PFSK-1 (cell line): ENCODE measurements around the gene PRDM16.

Source experiments
- POLR2AphosphoS5 ChIP-seq: IDR thresholded peaks from 2 replicates; pipeline ENCODE4 v1.6.1; 2012; ENCODE audit warnings: low read depth, mild to moderate bottlenecking, control low read depth, low read length, moderate library complexity
- TF ChIP-seq, protein P1 (sequence below), 2 experiments: IDR thresholded peaks; 2 replicates each; pipeline versions ENCODE4 v1.6.1 to v1.8.0; 2011 to 2012; ENCODE audit warnings: low read depth in 2 of 2, low read length in 2 of 2, control low read depth in 1 of 2, inconsistent platforms in 1 of 2, mild to moderate bottlenecking in 1 of 2, moderate library complexity in 1 of 2; ENCODE audit not compliant: insufficient read depth in 1 of 2

DNA sequence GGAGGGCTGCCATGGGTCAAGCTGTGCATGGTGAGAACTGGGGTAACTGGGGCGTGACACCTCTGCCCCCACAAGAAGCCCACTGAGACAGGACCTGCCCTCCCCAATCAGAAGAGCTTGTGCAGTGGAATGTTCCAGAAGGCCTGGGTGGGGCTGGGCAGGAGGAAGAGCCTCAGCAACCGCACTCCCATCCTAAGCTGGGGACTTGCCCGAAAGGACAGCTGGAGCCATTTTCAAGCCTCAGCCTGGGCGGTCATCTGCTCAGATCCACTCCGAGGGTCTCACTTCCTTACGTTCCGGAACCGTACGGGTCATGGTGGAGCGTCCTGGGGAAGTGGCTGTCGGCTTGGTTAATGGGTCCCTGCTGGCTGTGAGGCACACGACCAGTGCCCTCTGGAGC is 226.8 kb downstream of the PRDM16 start:
- no peak for TF ChIP-seq POLR2AphosphoS5
- TF ChIP-seq, protein P1, sequence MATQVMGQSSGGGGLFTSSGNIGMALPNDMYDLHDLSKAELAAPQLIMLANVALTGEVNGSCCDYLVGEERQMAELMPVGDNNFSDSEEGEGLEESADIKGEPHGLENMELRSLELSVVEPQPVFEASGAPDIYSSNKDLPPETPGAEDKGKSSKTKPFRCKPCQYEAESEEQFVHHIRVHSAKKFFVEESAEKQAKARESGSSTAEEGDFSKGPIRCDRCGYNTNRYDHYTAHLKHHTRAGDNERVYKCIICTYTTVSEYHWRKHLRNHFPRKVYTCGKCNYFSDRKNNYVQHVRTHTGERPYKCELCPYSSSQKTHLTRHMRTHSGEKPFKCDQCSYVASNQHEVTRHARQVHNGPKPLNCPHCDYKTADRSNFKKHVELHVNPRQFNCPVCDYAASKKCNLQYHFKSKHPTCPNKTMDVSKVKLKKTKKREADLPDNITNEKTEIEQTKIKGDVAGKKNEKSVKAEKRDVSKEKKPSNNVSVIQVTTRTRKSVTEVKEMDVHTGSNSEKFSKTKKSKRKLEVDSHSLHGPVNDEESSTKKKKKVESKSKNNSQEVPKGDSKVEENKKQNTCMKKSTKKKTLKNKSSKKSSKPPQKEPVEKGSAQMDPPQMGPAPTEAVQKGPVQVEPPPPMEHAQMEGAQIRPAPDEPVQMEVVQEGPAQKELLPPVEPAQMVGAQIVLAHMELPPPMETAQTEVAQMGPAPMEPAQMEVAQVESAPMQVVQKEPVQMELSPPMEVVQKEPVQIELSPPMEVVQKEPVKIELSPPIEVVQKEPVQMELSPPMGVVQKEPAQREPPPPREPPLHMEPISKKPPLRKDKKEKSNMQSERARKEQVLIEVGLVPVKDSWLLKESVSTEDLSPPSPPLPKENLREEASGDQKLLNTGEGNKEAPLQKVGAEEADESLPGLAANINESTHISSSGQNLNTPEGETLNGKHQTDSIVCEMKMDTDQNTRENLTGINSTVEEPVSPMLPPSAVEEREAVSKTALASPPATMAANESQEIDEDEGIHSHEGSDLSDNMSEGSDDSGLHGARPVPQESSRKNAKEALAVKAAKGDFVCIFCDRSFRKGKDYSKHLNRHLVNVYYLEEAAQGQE (IDR thresholded peaks at IDR 0.05; ENCODE audit: insufficient read depth in 1 of 2, low read depth in 2 of 2, low read length in 2 of 2), result no peak
